ENCODE data around the gene CHCHD6. TPM values are rescaled to one million over a fixed set of nuclear protein-coding genes. Genes with fewer than 3 reads are reported as not detected.

The CHCHD6 gene
- total and polyA plus RNA-seq, 2 donors (not counting 3 experiments of a cell fraction or from before 2014, with no cell fraction given) = 8.4 to 10.1 TPM

Other genes starting within 250 kb of the CHCHD6 start
- 21.3 and 22.6 TPM in 2 replicates for gene ZXDC, start 228.3 kb upstream of the CHCHD6 start, total RNA-seq
- gene ZXDC, start 228.3 kb upstream of the CHCHD6 start, polyA plus RNA-seq = 13.3 and 15.2 TPM in 2 replicates
- not detected in 2 replicates for gene UROC1, start 186.5 kb upstream of the CHCHD6 start, total RNA-seq
- not detected in 2 replicates for gene UROC1, start 186.5 kb upstream of the CHCHD6 start, polyA plus RNA-seq
- not detected in 2 replicates for gene CHST13, start 180.1 kb upstream of the CHCHD6 start, total RNA-seq
- gene CHST13, start 180.1 kb upstream of the CHCHD6 start, polyA plus RNA-seq = 0.04 TPM in 1 of 2 replicates, not detected in the other
- gene C3orf22, start 145.3 kb upstream of the CHCHD6 start, total RNA-seq = not detected in 2 replicates
- not detected in 2 replicates for gene C3orf22, start 145.3 kb upstream of the CHCHD6 start, polyA plus RNA-seq
- gene TXNRD3, start 49.1 kb upstream of the CHCHD6 start, total RNA-seq = 5.0 and 7.1 TPM in 2 replicates
- gene TXNRD3, start 49.1 kb upstream of the CHCHD6 start, polyA plus RNA-seq = 2.5 and 2.6 TPM in 2 replicates

Measured in endothelial cell of umbilical vein (primary cell).